Endothelial cell of umbilical vein (primary cell): Measurements from ENCODE around the gene ITM2B. TPM values are rescaled to one million over a fixed set of nuclear protein-coding genes. Genes with fewer than 3 reads are reported as not detected.

Source experiments
- BruUV-seq: library from RNA; stranded (reverse); fragments of 400-500 nt; replicated peaks from 2 replicates; lab custom pipeline; 2021; lab: Mats Ljungman, UMichigan
- CTCF ChIA-PET: fragments of 300-600, 350-600 bp; sonication (Branson Sonifier 250); formaldehyde crosslinking; loops from one replicate; lab custom pipeline; 2021; ENCODE audit warnings: antibody characterized with exemption, inconsistent platforms; lab: Charles Lee
- POLR2A ChIA-PET: fragments of 300-600, 350-600 bp; sonication (Branson Sonifier 250); formaldehyde crosslinking; loops from one replicate; lab custom pipeline; 2021; ENCODE audit warnings: antibody characterized with exemption, inconsistent platforms; lab: Charles Lee
- DNase-seq: peaks from one replicate; pipeline ENCODE4 v3.0.0-alpha.2; 2011; ENCODE audit warnings: low read depth, low spot score
- FAIRE-seq: peaks from 2 replicates; lab custom pipeline; 2011; peaks lifted over from hg19 to GRCh38; lab: Jason Lieb, UNC
- H2AFZ ChIP-seq: 2 replicates; pipeline ENCODE4 v1.6.0; 2012; ENCODE audit warnings: low read depth, low read length, control low read depth, inconsistent platforms
- H3K27ac ChIP-seq: 2 replicates; pipeline ENCODE4 v1.5.1; 2011; ENCODE audit warnings: low read depth, mild to moderate bottlenecking, control low read depth, low read length, moderate library complexity; ENCODE audit not compliant: insufficient read depth
- H3K27me3 ChIP-seq, 2 experiments: 2 replicates each; pipeline versions ENCODE4 v1.6.0 to v1.6.1; 2011; ENCODE audit warnings: low read length in 2 of 2, mixed read lengths in 1 of 2; ENCODE audit not compliant: control insufficient read depth in 2 of 2, insufficient read depth in 2 of 2
- H3K36me3 ChIP-seq, 2 experiments: 2 replicates in 1 of 2; 3 replicates in 1 of 2; pipeline ENCODE4 v1.5.1; 2011; ENCODE audit warnings: low read length in 2 of 2, mild to moderate bottlenecking in 1 of 2, moderate library complexity in 1 of 2; ENCODE audit not compliant: control insufficient read depth in 2 of 2, insufficient read depth in 2 of 2; ENCODE audit errors: extremely low read depth in 1 of 2
- H3K4me1 ChIP-seq: 3 replicates; pipeline ENCODE4 v1.5.1; 2011; ENCODE audit warnings: mild to moderate bottlenecking, low read length; ENCODE audit not compliant: control insufficient read depth, insufficient read depth; ENCODE audit errors: extremely low read depth
- H3K4me2 ChIP-seq: 2 replicates; pipeline ENCODE4 v1.6.1; 2011; ENCODE audit warnings: low read length, control low read depth, mixed read lengths; ENCODE audit not compliant: insufficient read depth
- H3K4me3 ChIP-seq, 3 experiments: fragments of 200-600 bp in 1 of 3; sonication (generic), shearing (Covaris generic) in 1 of 3; replicated peaks in 1 of 3; 2 replicates each; pipeline ENCODE4 v1.5.1; 2011 to 2016; ENCODE audit warnings: control low read depth in 3 of 3, low read length in 3 of 3, mild to moderate bottlenecking in 2 of 3, inconsistent platforms in 1 of 3, low read depth in 1 of 3, moderate library complexity in 1 of 3; ENCODE audit not compliant: insufficient read depth in 1 of 3
- H3K79me2 ChIP-seq: 2 replicates; pipeline ENCODE4 v1.6.0; 2012; ENCODE audit warnings: low read length, inconsistent platforms; ENCODE audit not compliant: control insufficient read depth, insufficient read depth
- H3K9ac ChIP-seq: replicated peaks from 2 replicates; pipeline ENCODE3; 2011; ENCODE audit warnings: low read length, control low read depth; ENCODE audit not compliant: insufficient read depth; ENCODE audit errors: extremely low read depth
- H3K9me1 ChIP-seq: replicated peaks from 3 replicates; pipeline ENCODE4 v1.6.0; 2011; ENCODE audit warnings: mild to moderate bottlenecking, low read length; ENCODE audit not compliant: control insufficient read depth, insufficient read depth; ENCODE audit errors: extremely low read depth
- H3K9me3 ChIP-seq: replicated peaks from 2 replicates; pipeline ENCODE4 v1.5.1; 2012; ENCODE audit warnings: low read length, inconsistent platforms; ENCODE audit not compliant: control insufficient read depth, insufficient read depth
- H4K20me1 ChIP-seq: replicated peaks from 2 replicates; pipeline ENCODE3; 2011; ENCODE audit warnings: mild to moderate bottlenecking, low read length; ENCODE audit not compliant: control insufficient read depth, insufficient read depth; ENCODE audit errors: extremely low read depth
- CTCF ChIP-seq, 2 donors: IDR thresholded peaks; 1 replicate in 1 of 2; 2 replicates in 1 of 2; pipeline ENCODE4 v1.5.1; 2011; ENCODE audit warnings: low read length in 2 of 2, mild to moderate bottlenecking in 2 of 2, moderate library complexity in 2 of 2, control low read depth in 1 of 2, inconsistent platforms in 1 of 2, low read depth in 1 of 2; ENCODE audit not compliant: insufficient read depth in 1 of 2; ENCODE audit errors: extremely low read depth in 1 of 2
- EZH2 ChIP-seq: IDR thresholded peaks from 2 replicates; pipeline ENCODE4 v1.6.1; 2012; ENCODE audit warnings: borderline replicate concordance, low read depth, mild to moderate bottlenecking, moderate library complexity, low read length, inconsistent platforms; ENCODE audit not compliant: severe bottlenecking
- FOS ChIP-seq: IDR thresholded peaks from 2 replicates; pipeline ENCODE4 v1.6.1; 2011; ENCODE audit warnings: mild to moderate bottlenecking, low read length, moderate library complexity, borderline replicate concordance; ENCODE audit not compliant: insufficient read depth
- GATA2 ChIP-seq: IDR thresholded peaks from 2 replicates; pipeline ENCODE4 v1.7.0; 2011; ENCODE audit warnings: low read depth, mild to moderate bottlenecking, moderate library complexity, mixed read lengths, low read length; ENCODE audit not compliant: insufficient read length, insufficient read depth
- JUN ChIP-seq: IDR thresholded peaks from 2 replicates; pipeline ENCODE4 v1.6.1; 2011; ENCODE audit warnings: borderline replicate concordance, low read depth; ENCODE audit not compliant: insufficient read length, insufficient read depth
- MAX ChIP-seq: IDR thresholded peaks from 2 replicates; pipeline ENCODE4 v1.6.1; 2011; ENCODE audit not compliant: insufficient read depth, insufficient read length
- MYC ChIP-seq: IDR thresholded peaks from one replicate; pipeline ENCODE4 v1.6.1; 2011; ENCODE audit warnings: mild to moderate bottlenecking, low read depth, low read length
- POLR2A ChIP-seq: IDR thresholded peaks from 2 replicates; pipeline ENCODE4 v1.6.1; 2012; ENCODE audit warnings: low read depth, mild to moderate bottlenecking, control low read depth, low read length
- POLR2AphosphoS5 ChIP-seq: IDR thresholded peaks from 2 replicates; pipeline ENCODE4 v1.6.1; 2012; ENCODE audit warnings: low read depth, mild to moderate bottlenecking, control low read depth, low read length, moderate library complexity; ENCODE audit not compliant: insufficient read depth
- dilution Hi-C: fragments of 300-500 bp; cut with MboI; formaldehyde crosslinking; loops from one replicate; pipeline ENCODE4 v1.15.0; 2019; ENCODE audit warnings: low sequenced_read_pairs; ENCODE audit not compliant: extremely low pct_ligation_motif_present
- intact Hi-C: fragments of 100-400 bp; cut with micrococcal nuclease; formaldehyde crosslinking; loops from one replicate; pipeline ENCODE4 v1.10.0; 2022
- polyA plus RNA-seq, 4 experiments: library from polyadenylated mRNA; depleted of rRNA in 3 of 4; stranded (reverse) in 3 of 4; unstranded in 1 of 4; fragments of >200 nt; gene quantifications; 2 replicates each; pipeline versions ENCODE4 v1.2.1 to v1.2.3, GENCODE V29; 2011 to 2012; ENCODE audit warnings: missing spikeins in 1 of 4
- total RNA-seq: library from RNA; stranded (reverse); gene quantifications from 2 replicates; pipeline ENCODE4 v1.2.3, GENCODE V29; 2021

The ITM2B gene
- total and polyA plus RNA-seq, 2 donors (not counting 3 experiments of a cell fraction or from before 2014, with no cell fraction given) = 150 to 271 TPM

- peak; percentile 45 for DNase-seq
- CTCF ChIA-PET = interaction anchor here (0.8 to 2.9 kb wide), 16 partner anchors 9 to 536 kb away, joined by 3 to 17 read pairs (median 3); partner anchors contain the start of genes MED4 and NUDT15
- H3K9ac ChIP-seq = peak overlapping the region; percentile 69
These were observed 473 bp upstream of the ITM2B start for GRCh38 chr13:48232420-48233045.

More at GRCh38 chr13:48232420-48233045, 473 bp upstream of the ITM2B start:
- Histone ChIP-seq H3K36me3 (no peaks in the 10 kb centered on the region), H3K79me2 (peaks cover 43% of the 10 kb centered on the region), H3K27me3 (peaks cover 7 to 8% of the 10 kb centered on the region in 2 experiments), H4K20me1 (peaks cover 2% of the 10 kb centered on the region), H3K9me1 (no peaks in the 10 kb centered on the region), H3K4me3 (peak overlapping the region; percentile 67 to 90 (median 74)), H3K4me1 (peaks cover 39% of the 10 kb centered on the region), H3K9me3 (no peaks in the 10 kb centered on the region), H2AFZ (peak overlapping the region; percentile 94), H3K4me2 (peak overlapping the region; percentile 99), H3K27ac (no peak overlapping the region)
- no peak for TF ChIP-seq GATA2
- TF ChIP-seq CTCF (IDR thresholded peaks at IDR 0.05; ENCODE audit: extremely low read depth in 1 of 2, insufficient read depth in 1 of 2, low read depth in 1 of 2, low read length in 2 of 2) = no peak
- no peak for TF ChIP-seq MYC
- TF ChIP-seq POLR2AphosphoS5 = no peak
- TF ChIP-seq FOS = no peak
- no peak for TF ChIP-seq EZH2
- no peak for TF ChIP-seq POLR2A
- TF ChIP-seq JUN = no peak
- TF ChIP-seq MAX = no peak
- BruUV-seq = TSS peak; percentile 34
- intact Hi-C loops (loop anchor here (1.0 to 5.0 kb wide), 7 partner anchors 71 to 350 kb away; partner anchors contain the start of genes MED4, NUDT15 and RB1), dilution Hi-C loops (no loop called here)
- POLR2A ChIA-PET = interaction anchor here (0.8 to 1.2 kb wide), 3 partner anchors 9 to 77 kb away, joined by 3 to 4 read pairs (median 3); no protein-coding TSS in a partner anchor
- FAIRE-seq = no peak
